Femur (tissue), 1 donor: ENCODE results near the gene ANKMY1.
"Not testable (repeated sequence)": the region's sequence is repeated elsewhere in the genome, so short reads cannot be mapped to it uniquely, and the experiment has no call there.

Experiments
- DNase-seq: peaks from one replicate; pipeline ENCODE4 v3.0.0-alpha.2; 2017

The ANKMY1 gene

GRCh38 chr2:240553956-240554480 lies 3.8 kb downstream of the ANKMY1 start:
- no peak for DNase-seq

DNA sequence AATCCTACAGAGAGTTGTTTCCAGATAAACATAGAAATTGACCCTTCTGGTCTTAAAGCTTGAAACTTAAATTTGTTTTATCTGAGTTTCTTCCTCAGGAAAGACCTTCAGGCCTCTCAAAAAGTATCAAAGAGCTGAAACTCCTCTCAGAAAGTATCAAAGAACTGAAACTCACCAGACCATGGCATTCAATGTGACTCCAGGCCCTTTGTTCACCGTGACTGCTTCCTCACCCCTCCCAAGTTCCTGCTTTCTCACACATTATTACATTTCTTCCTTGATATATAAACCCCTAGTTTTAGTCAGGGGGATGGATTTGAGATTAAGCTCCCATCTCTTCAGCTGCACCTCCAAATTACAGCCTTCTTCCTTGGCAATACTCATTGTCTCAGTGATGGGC lies 6.0 kb downstream of the ANKMY1 start:
- DNase-seq: no peak

DNA sequence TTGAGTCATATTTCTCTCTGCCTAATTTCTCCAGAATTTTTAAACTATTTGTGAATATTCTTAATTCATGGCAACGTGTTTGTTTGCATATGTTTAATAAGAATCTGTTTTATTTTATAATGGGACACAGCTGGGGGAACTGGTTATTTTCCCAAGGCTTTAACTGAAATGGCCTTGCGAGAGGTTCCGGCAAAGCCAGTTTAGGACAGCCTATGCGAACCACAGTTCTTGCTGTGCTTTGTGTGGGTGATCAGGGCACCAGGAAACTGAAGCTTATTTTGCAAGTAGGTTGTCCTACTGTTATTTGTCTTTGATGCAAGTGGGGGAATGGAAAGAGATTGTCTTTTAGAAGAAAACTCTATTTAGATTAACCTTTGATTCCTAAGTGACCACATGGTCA lies 6.5 kb downstream of the ANKMY1 start:
- no peak for DNase-seq

DNA sequence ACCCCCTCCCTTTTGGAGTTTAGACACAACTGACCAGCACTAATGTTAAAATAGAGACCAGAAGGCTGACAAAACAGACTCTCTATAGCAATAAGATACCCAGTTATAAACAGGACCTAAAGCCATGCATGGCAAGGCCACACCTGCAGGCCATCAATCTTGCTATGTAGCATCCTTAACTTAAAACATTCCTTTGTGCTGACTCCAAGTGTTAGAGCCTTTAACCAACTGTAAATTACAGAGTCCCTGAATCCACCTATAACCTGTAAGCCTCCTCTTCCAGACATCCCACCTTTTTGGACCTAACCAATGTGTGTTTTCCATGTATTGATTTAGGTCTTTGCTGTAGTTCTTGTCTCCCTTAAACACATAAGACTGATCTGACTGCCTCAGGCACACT lies 17.9 kb downstream of the ANKMY1 start:
- DNase-seq: no peak

DNA sequence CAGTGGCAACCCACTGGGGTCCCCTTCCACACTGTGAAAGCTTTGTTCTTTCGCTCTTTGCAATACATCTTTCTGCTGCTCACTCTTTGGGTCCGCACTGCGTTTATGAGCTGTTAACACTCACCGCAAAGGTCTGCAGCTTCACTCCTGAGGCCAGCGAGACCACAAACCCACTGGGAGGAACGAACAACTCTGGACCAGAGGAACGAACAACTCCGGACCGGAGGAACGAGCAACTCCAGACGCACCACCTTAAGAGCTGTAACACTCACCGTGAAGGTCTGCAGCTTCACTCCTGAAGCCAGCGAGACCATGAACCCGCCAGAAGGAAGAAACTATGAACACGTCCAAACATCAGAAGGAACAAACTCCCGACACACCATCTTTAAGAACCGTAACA lies 18.7 kb downstream of the ANKMY1 start:
- DNase-seq: not testable (repeated sequence)

DNA sequence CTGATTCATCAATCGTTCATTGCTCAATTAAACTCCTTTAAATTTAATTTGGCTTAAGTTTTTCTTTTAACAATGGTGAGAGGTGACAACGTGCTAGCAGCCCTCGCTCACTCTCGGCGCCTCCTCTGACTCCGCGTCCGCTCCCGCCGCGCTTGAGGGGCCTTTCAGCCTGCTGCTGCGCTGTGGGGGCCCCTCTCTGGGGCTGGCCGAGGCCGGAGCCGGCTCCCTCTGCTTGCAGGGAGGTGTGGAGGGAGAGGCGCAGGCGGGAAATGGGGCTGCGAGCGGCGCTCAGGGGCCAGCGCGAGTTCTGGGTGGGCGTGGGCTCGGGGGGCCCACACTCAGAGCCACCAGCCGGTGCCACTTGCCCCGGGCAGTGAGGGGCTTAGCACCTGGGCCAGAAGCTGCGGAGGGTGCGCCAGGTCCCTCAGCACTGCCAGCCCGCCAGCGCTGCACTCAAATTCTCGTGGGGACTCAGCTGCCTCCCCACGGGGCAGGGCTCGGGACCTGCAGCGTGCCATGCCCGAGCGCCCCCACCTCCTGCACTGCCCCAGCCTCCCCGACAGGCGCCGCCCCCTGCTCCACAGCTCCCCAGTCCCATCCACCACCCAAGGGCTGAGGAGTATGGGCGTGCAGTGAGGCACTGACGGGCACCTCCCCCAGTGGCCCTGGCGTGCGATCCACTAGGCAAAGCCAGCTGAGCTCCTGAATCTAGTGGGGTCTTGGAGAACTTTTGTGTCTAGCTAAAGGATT lies 19.6 kb downstream of the ANKMY1 start:
- no peak for DNase-seq

GRCh38 chr2:240532031-240532775 lies 25.6 kb downstream of the ANKMY1 start:
- no peak for DNase-seq

DNA sequence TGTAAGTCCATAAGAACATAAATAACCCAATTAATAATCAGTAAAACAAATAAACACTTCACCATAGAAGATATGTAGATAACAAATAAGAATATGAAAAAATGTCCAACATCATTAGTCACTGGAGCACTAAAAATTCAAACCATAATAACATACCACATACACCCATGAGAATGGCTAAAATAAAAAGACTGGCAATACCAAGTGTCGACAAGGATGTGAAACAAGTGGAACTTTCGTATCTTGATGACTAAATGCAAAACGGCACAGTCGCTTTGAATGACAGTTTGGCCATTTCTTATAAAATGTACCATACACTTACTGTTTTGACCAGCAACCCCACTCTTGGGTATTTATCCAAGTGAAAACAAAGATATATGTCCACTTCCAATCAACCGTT lies 26.8 kb downstream of the ANKMY1 start:
- no peak for DNase-seq

GRCh38 chr2:240530181-240530580 lies 27.6 kb downstream of the ANKMY1 start:
- no peak for DNase-seq

DNA sequence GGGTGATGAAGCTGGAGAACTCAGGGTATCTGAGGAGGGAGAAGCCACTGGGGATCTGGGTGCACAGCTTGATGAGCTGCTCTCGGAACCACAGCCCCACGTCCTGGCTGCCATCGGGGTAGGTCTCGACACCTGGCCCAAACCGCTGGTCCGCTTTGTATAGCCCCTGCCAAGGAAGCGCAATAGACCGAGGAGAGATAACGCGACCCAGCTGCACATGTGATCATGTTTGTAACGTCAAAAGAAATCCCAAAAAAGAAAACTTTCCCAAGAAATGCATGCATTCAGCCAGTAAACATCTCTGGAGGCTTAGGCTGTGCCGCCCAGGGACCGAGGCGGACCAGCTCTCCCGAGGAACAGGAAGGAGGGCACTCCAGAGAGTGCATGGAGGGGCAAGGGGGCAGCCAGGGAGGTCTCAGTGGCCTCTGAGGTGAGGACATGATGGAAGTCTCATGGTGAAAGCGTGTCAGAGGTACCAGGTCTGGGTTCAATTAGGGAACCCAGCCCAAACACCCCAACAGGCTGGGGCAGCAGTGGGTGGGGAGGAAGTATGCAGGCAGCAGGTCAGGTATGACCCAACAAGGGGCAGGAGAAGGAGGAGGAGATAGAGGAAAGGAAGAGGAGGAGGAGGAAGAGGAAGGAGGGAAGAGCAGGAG lies 28.3 kb downstream of the ANKMY1 start:
- DNase-seq: no peak

DNA sequence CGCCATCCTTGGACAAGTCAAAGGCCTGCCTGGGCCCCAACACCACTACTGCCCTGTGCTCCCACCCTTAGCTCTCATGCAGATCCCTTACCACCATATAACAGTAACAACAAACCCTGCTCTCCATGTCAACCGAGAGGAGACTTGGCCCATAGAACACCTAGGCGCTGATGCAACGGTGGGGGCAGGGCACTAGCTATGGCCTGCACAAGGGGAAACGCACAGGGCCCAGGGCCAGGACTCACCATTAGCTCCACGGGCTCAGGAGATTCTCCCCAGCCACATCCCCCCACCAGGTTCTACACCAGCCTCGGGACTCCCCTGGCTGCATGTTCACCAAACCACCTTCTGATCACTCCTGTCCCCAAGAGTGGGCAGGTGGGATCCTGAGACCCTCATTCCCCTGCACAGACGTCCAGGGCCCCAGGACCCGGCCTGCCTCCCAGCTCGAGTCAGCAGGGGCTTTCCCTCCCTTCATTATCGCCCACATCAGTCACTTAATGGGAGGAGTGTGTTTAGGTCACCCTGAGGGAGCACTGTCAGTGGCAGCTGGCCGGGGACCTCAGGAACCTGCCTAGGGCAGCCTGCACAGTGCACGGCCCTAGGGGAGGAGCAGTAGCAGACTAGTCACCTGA lies 29.3 kb downstream of the ANKMY1 start:
- DNase-seq: no peak

GRCh38 chr2:240527153-240527750 lies 30.5 kb downstream of the ANKMY1 start:
- DNase-seq: no peak

- DNase-seq: no peak
Measured at GRCh38 chr2:240526521-240526920, 31.3 kb downstream of the ANKMY1 start.

DNA sequence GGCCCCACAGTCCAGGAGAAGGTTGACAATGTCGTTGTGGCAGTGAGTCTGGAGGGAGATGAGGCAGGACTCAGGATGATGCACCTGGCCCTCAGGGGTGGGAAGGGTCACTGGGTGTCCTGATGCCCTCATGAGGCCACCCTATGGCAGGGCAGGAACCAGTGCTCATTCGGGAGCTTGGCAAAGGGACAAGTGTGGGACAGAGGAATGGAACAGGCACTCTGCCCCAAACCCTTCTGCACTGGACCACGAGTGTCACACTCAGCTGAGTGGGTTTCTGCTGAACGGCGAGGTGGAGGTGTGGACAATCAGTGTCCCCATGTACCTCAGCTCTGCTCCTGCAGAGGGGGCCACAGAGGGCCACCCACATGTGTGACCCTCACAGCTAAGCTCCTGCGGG lies 32.0 kb downstream of the ANKMY1 start:
- no peak for DNase-seq

- no peak for DNase-seq
Measured at GRCh38 chr2:240524963-240525718, 32.6 kb downstream of the ANKMY1 start.

- DNase-seq: no peak
Measured at GRCh38 chr2:240523451-240524281, 34.1 kb downstream of the ANKMY1 start.

GRCh38 chr2:240522406-240522805 lies 35.4 kb downstream of the ANKMY1 start:
- no peak for DNase-seq

GRCh38 chr2:240521885-240522284 lies 35.9 kb downstream of the ANKMY1 start:
- not testable (repeated sequence) for DNase-seq

- no peak for DNase-seq
Measured at GRCh38 chr2:240520974-240521350, 36.8 kb downstream of the ANKMY1 start.

DNA sequence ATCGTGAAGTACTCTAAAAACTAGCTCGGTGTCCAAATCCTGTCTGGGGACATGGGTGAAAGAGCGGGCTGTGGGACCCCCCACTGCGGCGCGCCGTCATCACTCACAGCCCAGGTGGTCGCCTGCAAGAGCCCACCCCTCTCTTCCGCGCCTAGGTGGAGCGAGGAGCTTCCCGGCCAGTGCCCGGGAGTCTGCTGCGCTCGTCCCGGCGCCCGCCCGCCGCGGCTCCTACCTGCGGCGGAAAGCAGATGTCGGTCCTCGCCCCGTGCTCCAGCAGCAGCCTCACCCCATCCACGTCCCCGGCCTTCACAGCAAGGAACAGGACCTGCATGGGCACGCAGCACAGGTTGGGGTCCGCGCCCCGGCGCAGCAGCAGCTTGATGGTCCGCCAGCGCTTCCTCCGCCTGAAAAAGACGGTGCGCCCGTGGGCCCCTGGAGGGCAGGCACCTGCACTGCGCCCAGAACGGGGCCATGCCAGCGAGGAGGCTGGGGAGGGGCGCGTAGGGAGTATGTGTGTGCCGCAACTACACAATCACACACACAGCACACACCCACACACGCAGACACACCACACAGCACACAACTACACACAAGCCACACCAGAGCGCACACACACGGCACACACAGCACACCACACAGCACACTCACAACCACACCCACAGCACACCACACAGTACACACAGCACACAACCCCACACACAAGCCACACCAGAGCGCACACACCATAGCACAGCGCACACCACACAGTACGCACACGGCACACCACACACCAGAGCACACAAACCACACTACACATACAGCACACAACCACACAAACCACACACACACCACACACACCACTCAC lies 37.4 kb downstream of the ANKMY1 start:
- DNase-seq: no peak
